Activated T-cell treated with anti-CD3 and anti-CD28 coated beads for 24 hours (primary cell): ENCODE measurements around the gene RNF7.
A peak's percentile ranks its signal among the peaks of the same experiment; 100 is the strongest.
"Not testable (repeated sequence)": the region's sequence is repeated elsewhere in the genome, so short reads cannot be mapped to it uniquely, and the experiment has no call there.

ENCODE experiments used
- DNase-seq: peaks from one replicate; pipeline ENCODE4 v3.0.0-alpha.2; 2020; ENCODE audit warnings: low read depth

RNF7 gene

DNA sequence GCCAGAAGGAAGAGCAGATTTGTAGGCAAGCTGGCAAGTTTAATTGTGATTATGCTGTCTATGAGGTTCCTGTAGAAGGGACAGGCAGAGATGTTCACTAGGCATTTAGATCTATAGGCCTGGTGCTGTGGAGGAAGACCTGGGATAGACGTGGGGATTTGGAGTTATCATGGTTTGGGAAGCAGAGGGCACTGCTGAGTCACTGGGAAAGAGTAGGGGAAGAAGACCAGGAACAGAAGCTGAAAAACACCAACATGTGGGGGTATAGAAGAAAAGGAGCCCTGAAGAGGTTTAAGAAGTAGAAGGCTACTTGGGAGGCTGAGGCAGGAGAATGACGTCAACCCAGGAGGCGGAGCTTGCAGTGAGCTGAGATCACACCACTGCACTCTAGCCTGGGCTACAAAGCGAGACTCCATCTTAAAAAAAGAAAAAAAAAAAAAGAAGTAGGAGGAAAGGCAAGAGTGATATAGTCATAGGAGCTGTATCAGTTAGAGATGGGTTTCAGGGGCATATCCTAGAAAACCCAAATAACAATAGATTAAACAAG is 44.4 kb downstream of the RNF7 start:
- no peak for DNase-seq

DNA sequence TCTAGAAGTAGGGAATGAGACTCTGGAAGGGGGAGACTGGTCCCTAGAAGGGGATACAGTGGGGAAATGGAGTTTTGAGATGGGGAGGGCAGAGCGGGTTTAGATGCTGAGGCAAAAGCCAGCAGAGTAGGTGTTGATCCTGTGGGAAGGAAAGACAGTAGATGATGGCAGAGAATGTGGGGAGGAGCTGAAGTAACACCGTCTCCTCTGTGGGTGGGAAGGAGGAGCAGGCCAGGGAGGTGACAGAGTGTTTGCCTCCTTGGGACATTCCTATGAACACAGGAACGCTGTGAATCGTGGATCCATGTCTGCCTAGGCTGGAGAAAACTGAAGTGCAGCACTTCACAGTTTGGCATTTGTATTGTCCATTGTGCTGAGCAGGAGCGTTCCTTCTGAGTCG is 45.5 kb downstream of the RNF7 start:
- no peak for DNase-seq

DNA sequence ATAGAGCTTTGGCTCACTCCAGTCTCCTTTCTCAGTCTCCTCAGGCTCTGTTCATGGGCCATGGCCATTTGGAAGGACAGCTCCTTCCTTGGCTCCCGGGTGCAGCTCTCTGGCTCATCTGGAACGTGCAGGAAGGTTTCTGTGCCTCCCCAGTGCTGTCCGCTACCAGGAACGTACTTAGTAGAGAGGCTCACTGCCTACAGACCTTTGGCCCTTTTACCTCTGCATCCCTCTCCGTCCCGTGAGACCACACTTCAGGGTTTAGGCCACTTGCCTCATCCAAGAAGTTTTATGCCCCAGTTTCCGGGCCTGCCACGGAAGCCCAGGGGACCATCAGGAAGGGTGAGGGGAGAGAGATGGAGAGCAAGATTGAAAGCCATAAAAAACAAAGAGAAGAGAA is 46.0 kb downstream of the RNF7 start:
- no peak for DNase-seq

DNA sequence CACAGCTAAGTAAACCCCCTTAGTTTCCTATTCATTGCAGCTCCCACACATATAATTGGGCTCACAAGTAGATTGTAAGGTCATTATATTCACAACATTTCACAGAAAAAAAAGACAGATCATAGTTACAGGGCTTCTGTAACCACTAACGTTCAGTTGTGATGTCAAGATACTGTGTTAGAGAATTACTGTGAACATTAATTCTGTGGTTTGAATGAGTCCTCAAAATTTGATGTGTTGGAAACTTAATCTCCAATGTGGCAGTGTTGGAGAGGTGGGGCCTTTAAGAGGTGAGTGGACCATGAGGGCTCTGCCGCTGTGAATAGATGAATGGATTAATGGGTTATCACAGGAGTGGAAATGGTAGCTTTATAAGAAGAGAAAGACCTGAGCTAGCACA is 46.4 kb downstream of the RNF7 start:
- DNase-seq, result no peak

DNA sequence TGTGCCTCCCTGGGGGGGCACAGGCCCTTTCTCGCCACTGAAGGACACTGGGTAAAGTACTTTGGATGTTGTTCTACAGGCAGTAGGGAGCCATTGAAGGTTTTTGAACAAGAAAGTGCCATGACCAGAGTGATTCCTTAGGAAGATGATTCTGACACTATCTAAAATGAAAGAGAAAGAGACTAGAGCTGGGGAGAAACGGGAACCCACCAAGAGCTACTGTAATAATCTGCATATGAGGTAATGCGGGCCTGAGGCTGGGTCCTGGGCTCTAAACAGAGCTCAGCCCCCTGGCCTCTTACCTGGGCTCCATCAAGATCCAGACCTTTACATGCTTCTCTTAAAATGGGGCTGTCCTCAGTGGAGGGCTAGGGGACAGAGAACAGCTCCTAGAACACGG is 50.1 kb downstream of the RNF7 start:
- DNase-seq, result no peak

DNA sequence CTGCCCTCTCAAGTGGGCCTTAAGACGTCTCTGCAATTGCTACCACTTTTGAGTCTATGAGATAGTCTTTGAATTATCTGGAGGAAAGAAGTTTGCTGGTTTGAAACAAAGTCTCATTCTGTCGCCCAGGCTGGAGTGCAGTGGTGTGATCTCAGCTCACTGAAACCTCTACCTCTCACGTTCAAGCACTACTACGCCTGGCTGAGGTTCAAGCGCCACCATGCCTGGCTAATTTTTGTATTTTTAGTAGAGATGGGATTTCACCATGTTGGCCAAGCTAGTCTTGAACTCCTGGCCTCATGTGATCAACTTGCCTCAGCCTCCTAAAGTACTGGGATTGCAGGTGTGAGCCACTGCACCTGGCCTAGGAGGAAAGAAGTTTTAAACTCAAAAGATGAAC is 50.7 kb downstream of the RNF7 start:
- not testable (repeated sequence) for DNase-seq

DNA sequence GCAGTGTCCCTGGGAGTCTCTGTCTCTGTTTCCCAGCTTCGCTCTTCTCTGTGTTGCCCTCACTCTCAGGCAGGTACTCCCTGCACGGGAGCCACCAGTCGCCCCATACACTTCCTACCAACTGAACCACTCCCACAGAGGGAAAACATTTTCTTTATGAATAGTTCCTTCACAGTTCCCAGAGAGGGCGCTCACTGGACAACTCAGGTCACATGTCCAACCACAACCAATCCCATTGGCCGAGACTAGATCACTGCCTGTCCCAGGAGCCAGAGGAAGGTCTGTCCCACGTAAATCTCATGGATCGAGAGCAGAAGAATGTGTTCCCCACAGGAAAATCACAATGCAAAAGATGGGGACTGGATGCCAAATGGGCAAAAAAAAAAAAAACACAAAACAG is 51.2 kb downstream of the RNF7 start:
- DNase-seq, result no peak

DNA sequence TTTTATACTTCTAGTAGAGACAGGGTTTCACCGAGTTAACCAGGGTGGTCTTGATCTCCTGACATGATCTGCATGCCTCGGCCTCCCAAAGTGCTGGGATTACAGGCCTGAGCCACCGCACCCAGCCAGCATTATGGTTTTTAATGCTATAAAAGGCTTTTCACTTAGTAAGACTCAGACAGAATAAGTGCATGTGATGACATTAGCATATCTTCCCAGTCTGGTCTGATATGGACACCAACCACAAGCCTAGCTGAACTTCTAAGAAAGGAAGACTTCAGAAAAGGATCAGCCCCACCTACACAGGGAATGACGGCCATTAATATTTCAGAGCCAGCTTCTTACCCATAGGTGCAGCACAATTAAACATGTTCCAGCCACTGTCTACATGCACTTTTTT is 52.1 kb downstream of the RNF7 start:
- DNase-seq, result no peak

DNA sequence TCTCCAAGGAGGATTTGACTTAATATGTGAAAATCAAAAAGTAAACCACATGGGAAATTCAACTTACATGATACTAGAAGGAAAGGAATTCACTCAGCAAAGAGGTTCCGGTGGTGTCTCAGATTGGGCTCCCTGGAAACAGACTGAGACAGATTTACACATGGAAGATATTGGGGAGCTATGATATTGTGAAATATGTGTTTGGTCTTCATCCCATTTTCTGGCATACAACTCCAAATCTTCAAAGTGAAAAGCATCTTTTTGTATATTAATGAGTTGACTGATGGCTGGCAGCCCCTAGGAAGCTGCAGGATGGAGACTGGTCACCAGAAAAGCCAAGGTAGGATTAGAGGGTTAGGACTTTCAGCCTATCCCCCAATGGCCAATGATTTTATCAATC is 54.4 kb downstream of the RNF7 start:
- DNase-seq, result no peak

DNA sequence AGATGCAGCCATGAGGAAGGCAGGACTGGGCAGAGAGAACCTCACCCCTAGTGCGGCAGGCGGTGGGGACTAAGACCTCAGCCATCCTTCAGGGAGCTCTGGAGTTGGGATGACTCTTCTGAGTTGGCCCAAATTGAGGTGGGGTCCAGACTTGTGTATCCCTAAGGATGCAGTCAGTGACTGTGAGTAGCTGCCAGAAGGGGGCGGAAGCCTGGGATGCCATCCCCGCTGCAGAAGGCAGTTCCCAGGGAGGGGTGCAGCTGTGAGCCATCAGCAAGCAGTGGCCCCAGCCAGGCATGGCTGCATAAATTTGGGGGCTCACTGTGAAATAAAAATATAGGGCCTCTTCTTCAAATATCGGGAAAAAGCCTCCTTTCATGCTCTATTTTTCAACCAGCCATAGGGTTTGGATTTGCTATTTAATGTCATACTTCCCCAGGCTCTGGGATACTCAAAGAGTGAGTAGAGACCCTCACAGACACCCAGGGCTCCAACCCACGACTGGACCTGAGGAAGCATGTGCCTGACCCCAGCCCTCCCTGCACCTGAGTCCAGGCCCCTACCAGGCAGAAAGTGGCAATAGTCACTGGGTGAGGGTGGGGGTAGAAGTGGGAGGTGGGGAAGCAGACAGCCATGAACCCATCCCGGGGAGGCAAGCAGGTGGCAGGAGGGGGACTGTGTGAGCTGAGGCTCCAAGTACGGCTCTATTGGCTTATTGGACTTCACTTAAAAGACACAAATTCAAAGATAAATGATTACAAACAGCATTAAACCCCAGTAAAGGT is 55.6 kb downstream of the RNF7 start:
- DNase-seq, result no peak

DNA sequence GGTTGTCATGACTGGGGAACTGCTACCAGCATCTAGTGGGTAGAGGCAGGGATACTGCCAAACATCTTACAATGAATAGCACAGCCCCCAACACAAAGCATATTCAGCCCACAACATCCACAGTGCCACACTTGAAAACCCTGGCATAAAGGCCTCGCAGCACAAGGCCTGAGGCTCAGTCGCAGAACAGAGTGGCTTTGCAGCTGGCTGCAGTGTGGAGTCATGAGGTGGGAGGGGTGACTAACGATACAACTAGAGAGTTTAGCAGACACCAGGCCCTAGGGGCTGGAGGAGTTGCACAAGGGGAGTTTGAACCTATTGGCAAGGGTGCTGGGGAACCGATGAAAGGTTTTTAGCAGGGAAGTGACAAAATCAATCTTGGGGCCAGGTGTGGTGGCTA is 57.2 kb downstream of the RNF7 start:
- no peak for DNase-seq

DNA sequence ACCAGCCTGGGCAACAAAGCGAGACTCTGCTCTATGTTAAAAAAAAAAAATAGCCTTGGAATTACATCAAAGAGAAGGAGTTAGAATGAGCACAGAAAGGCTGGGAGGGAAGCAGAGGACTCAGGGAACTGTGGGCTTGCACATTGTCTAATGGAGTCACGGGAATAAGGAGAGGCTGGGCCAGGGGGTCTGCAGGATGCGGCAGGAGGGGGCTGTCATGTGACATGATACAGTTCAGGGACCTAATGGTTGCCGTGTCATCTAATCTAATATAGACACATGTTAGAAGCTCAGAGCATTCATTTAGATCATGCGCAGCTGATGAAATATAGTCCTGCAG is 57.6 kb downstream of the RNF7 start:
- DNase-seq, result no peak

DNA sequence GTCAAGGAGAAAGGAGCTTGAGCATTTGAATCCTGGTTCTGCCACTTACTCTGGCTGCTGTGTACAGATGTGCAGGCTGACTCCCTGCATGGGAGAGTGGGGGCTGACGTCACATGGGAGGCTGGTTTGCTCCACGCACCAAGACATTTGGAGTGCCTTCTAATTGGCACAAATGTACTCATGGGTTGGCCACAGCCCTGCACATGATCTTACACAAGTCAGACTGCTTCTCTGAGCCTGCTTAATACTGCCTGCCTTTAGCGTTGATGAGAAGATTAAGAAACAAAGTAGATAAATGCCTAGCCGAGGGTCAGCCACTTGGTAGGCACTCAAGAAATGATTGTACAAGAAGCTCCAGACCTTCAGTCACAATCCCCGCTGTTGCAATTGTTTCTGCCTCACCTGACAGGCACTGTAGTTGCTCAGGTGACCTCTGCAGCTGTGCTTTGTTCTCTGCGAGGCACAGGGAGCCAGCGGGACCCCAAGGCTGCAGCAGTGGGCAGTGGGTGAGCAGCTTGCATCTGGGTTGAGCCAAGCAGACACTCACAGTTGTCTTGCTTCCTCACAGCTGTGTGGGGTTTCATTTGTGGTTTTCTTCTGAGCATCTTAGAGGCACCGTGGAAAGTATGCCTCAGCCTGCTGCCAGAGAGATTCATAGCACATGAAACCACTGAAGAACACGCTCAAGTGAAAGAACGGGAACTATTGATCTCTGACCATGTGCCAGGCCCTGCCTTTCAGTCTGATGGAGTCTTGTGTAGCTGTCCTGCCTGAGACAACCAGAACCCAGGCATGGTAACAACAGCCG is 58.2 kb downstream of the RNF7 start:
- peak; percentile 74 for DNase-seq
